SHP77 treated with DMSO at 0.1 percent for 48 hours (cell line): ENCODE data around the gene ABHD18.
"Not testable (repeated sequence)": the region's sequence is repeated elsewhere in the genome, so short reads cannot be mapped to it uniquely, and the experiment has no call there.

Experiments
- DNase-seq: peaks from one replicate; lab custom pipeline; 2025; lab: John Stamatoyannopoulos, UW

The ABHD18 gene

DNA sequence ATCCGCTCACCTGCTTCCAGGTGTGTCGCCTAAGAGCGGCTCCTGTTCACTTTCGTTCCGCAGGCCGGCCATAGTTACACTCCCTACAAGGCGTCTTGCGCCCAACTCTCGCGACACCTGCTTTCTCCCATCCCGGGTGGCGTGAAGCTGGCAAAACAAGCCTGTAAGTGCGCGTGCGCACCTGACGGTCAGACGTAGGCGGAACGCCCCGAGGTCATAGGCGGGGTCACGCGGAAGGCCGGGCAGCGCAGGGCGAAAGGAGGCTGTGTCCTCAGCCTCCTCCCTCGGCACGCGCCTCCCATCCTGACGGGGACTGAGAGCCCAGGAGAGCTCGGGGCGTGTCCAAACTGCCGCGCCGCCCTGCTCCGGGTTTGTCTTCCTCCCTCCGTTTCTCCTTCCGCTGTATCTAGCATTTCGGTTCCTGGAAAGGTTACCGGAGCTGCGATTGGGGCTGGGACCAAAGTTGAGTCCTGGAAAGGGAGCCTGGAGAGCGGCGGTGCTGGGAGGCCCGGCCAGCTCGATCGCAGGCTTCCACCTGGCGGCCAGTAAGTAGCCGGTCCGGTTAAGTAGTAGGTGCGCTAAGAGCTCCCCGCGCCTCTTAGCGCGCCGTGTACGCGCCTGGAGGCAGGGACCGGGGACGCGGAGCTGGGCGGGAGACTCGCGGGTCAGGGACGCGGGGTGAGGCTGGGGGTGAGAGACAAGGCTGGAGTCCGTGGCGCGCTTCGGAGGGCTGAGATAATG, at the start of gene ABHD18, which contains the start of gene MFSD8:
Gene ABHD18, plus strand, starts transcription at position 345 of the 741 bp plus-strand sequence. CDS start 17,550 bp downstream, outside the sequence.
Gene MFSD8, minus strand, starts transcription at position 112 of the 741 bp plus-strand sequence. Its CDS starts 40 bp downstream, at position 72.
- DNase-seq = peak; percentile 70

DNA sequence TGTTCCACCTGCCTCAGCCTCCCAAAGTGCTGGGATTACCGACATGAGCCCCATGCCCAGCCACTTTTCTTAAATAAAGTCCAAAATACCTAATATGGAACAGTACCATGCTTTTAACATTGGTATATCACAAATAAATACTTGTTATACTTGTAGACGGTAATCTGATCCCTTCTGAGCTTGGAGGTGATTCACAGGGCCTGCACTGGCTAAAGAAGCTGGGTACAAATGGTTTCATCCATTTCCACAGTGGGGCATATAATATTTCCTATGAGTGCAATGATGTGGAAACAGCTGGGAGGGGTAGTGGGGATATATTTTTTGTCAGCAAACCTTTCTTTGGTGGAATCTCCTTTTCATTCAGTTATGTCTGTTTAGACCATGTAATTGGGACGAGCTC, 48.7 kb upstream of the ABHD18 start:
- no peak for DNase-seq

- DNase-seq = no peak
Measured at GRCh38 chr4:127917151-127917550, 48.1 kb upstream of the ABHD18 start.

- no peak for DNase-seq
Measured at GRCh38 chr4:127920521-127920920, 44.7 kb upstream of the ABHD18 start.

GRCh38 chr4:127922226-127922625, 43.0 kb upstream of the ABHD18 start:
- no peak for DNase-seq

DNA sequence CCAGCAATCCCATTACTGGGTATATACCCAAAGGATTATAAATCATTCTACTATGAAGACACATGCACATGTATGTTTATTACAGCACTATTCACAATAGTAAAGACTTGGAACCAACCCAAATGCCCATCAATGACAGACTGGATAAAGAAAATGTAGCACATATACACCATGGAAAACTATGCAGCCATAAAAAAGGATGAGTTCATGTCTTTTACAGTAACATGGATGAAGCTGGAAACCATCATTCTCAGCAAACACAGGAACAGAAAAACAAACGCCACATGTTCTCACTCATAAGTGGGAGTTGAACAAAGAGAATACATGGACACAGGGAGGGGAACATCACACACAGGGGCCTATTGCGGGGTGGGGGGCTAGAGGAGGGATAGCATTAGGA, 39.5 kb upstream of the ABHD18 start:
- not testable (repeated sequence) for DNase-seq

DNA sequence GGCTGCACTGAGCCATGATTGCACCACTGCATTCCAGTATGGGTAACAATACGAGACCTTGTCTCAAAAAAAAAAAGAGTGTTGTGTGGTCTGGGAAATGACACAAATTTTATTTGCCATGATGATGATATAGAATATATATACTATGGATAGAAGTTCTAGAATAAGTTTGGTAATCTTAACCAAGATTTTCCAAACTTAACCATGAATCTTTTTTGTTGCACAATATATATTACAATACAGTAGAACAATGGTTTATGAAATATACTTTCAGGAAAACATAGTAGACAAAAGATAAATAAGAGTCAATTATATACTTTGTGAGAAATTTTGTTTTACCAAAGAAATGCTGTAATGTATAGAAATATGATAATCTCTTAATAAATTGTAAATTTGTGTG, 35.0 kb upstream of the ABHD18 start:
- no peak for DNase-seq

DNA sequence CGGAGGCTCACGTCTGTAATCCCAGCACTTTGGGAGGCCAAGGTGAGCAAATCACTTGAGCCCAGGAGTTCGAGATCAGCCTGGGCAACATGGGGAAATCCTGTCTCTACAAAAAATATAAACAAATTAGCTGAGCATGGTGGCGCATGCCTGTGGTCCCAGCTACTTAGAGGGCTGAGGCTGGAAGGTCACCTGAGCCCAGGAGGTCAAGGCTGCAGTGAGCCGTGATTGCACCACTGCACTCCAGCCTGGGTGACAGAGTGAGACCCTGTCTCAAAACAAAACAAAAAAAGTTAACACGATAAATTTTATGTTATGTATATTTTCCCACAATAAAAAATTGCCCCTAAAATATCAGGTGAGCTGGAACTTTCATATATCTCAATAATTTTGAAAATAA, 33.4 kb upstream of the ABHD18 start:
- not testable (repeated sequence) for DNase-seq

- no peak for DNase-seq
Measured at GRCh38 chr4:127936974-127937373, 28.2 kb upstream of the ABHD18 start.

- DNase-seq = no peak
Measured at GRCh38 chr4:127957105-127957504, 8.1 kb upstream of the ABHD18 start.

DNA sequence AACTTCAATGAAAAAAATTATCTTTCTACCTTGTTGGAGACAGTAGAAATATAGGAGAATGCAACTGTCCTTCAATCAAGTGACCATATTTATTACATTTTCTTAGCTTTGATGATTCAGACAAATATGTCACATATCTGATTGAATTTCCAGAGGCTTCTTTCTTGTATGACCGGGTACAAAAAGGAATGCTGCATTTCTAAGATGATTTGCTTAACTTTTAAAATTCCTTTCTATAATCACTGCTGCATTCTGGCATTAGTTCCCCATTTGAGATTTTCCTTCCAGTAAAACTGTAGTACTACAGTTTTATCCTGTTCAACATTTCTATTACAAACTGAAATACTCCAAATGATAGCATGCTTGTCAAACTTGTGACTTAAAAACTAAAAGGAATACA, 5.4 kb upstream of the ABHD18 start:
- DNase-seq = no peak

DNA sequence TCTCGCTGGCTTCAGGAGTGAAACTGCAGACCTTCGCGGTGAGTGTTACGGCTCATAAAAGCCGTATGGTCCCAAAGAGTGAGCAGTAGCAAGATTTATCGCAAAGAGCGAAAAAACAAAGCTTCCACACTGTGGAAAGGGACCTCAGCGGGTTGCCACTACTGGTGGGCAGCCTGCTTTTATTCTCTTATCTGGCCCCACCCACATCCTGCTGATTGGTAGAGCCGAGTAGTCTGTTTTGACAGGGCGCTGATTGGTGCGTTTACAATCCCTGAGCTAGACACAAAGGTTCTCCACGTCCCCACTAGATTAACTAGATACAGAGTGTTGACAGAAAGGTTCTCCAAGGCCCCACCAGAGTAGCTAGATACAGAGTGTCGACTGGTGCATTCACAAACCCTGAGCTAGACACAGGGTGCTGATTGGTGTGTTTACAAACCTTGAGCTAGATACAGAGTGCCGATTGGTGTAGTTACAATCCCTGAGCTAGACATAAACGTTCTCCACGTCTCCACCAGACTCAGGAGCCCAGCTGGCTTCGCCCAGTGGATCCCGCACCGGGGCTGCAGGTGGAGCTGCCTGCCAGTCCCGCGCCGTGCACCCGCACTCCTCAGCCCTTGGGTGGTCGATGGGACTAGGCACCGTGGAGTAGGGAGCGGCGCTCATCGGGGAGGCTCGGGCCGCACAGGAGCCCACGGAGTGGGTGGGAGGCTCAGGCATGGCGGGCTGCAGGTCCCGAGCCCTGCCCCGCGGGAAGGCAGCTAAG, 1.4 kb upstream of the ABHD18 start:
- DNase-seq = not testable (repeated sequence)

GRCh38 chr4:127964426-127965061, 662 bp upstream of the ABHD18 start:
- DNase-seq = not testable (repeated sequence)

DNA sequence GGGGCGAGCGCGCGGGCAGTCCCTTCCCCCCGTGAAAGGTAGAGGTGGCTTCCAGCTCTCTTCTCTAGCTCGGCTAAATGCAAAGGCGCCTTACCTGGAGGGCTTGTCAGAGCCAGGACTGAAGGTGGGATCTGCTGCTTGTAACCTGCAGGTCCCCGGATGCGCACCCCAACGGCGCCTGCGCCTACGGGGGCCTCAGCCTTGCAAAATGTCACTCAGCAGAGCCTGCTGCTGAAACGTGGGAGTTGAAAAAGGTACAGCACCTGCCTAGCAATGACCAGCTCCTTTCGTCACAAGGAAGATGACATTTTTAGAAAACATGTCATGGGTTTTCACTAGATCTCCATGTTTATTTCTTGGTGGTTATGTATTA, 583 bp downstream of the ABHD18 start:
- peak; percentile 25 for DNase-seq

- DNase-seq = no peak
Measured at GRCh38 chr4:127967141-127967775, 2.1 kb downstream of the ABHD18 start.

GRCh38 chr4:127968586-127968985, 3.4 kb downstream of the ABHD18 start:
- DNase-seq = no peak

DNA sequence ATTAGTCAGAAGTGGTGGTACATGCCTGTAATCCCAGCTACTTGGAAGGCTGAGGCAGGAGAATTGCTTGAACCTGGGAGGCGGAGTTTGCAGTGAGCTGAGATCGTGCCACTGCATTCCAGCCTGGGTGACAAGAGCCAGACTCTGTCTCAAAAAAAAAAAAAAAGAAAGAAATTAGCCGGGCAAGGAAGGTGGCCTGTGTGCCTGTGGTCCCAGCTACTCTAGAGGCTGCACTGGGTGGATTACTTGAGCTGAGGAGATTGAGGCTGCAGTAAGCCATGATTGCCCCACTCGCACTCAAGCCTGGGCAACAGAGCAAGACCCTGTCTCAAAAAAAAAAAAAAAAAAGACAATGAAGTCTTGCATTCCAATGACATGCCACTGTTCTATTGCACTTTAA, 5.7 kb downstream of the ABHD18 start:
- DNase-seq = not testable (repeated sequence)

- no peak for DNase-seq
Measured at GRCh38 chr4:127975121-127975770, 10.0 kb downstream of the ABHD18 start.

GRCh38 chr4:127978930-127979329, 13.7 kb downstream of the ABHD18 start:
- DNase-seq = no peak

- no peak for DNase-seq
Measured at GRCh38 chr4:127982445-127982844, 17.2 kb downstream of the ABHD18 start.

- no peak for DNase-seq
Measured at GRCh38 chr4:127985989-127986388, 20.8 kb downstream of the ABHD18 start.

- no peak for DNase-seq
Measured at GRCh38 chr4:127988638-127989037, 23.4 kb downstream of the ABHD18 start.
